Right atrium auricular region (tissue), 2 donors: ENCODE results near the gene PMP22. TPM values are rescaled to one million over a fixed set of nuclear protein-coding genes. Genes with fewer than 3 reads are reported as not detected.

Source experiments
- DNase-seq: peaks from one replicate; pipeline ENCODE4 v3.0.0-alpha.2; 2019; ENCODE audit warnings: low spot score
- H3K27ac ChIP-seq, 2 donors: fragments of 200-600 bp; sonication (generic); 1 replicate in 1 of 2; 2 replicates in 1 of 2; pipeline ENCODE4 v1.5.1; 2016 to 2019
- H3K27me3 ChIP-seq, 2 donors: fragments of 200-600 bp; sonication (generic); one replicate each; pipeline versions ENCODE4 v1.5.1 to v1.6.0; 2017 to 2019
- H3K36me3 ChIP-seq: fragments of 200-600 bp; sonication (generic); one replicate; pipeline ENCODE4 v1.5.1; 2016
- H3K4me1 ChIP-seq, 2 donors: fragments of 200-600 bp; sonication (generic); one replicate each; pipeline versions ENCODE4 v1.5.1 to v1.6.0; 2017 to 2019
- H3K4me3 ChIP-seq, 2 donors: fragments of 200-600 bp; sonication (generic); 1 replicate in 1 of 2; 2 replicates in 1 of 2; pipeline ENCODE4 v1.5.1; 2017 to 2019; ENCODE audit warnings: mild to moderate bottlenecking in 1 of 2, moderate library complexity in 1 of 2
- H3K9me3 ChIP-seq, 2 donors: fragments of 200-600 bp; sonication (generic); one replicate each; pipeline ENCODE4 v1.5.1; 2019
- CTCF ChIP-seq, 2 donors: fragments of 200-600 bp; sonication (generic); IDR thresholded peaks; one replicate each; pipeline ENCODE4 v1.5.1; 2019; ENCODE audit warnings: antibody characterized with exemption in 2 of 2
- total RNA-seq, 2 donors: library from RNA; depleted of rRNA; stranded (reverse); fragments of >200 nt; gene quantifications; one replicate each; pipeline ENCODE4 v1.1.0, GENCODE V29; 2016

The PMP22 gene
- total RNA-seq, 2 donors from 2014 or later = 160 to 164 TPM

- Histone ChIP-seq H3K4me3 (no peak overlapping the region), H3K27me3 (no peaks in the 10 kb centered on the region), H3K9me3 (no peaks in the 10 kb centered on the region), H3K36me3 (no peaks in the 10 kb centered on the region), H3K27ac (no peak overlapping the region), H3K4me1 (no peaks in the 10 kb centered on the region)
- no peak for TF ChIP-seq CTCF (IDR thresholded peaks at IDR 0.05)
- DNase-seq = no peak
Observed at GRCh38 chr17:15303851-15304250, 38.7 kb upstream of the PMP22 start.

- H3K27ac ChIP-seq = no peak overlapping the region
- H3K9me3 ChIP-seq = no peaks in the 10 kb centered on the region
- no peaks in the 10 kb centered on the region for H3K4me1 ChIP-seq
- H3K4me3 ChIP-seq = no peak overlapping the region
- DNase-seq = no peak
- no peaks in the 10 kb centered on the region for H3K27me3 ChIP-seq
- no peak for TF ChIP-seq CTCF (IDR thresholded peaks at IDR 0.05)
- H3K36me3 ChIP-seq = no peaks in the 10 kb centered on the region
Observed at GRCh38 chr17:15303268-15303667, 38.1 kb upstream of the PMP22 start.

- H3K36me3 ChIP-seq = no peaks in the 10 kb centered on the region
- no peak for TF ChIP-seq CTCF (IDR thresholded peaks at IDR 0.05)
- no peaks in the 10 kb centered on the region for H3K27me3 ChIP-seq
- no peaks in the 10 kb centered on the region for H3K4me1 ChIP-seq
- DNase-seq = no peak
- H3K27ac ChIP-seq = no peak overlapping the region
- H3K9me3 ChIP-seq = no peaks in the 10 kb centered on the region
- no peak overlapping the region for H3K4me3 ChIP-seq
Observed at GRCh38 chr17:15301845-15302244, 36.7 kb upstream of the PMP22 start.

GRCh38 chr17:15298176-15298575 lies 33.0 kb upstream of the PMP22 start:
- no peak overlapping the region for H3K27ac ChIP-seq
- no peaks in the 10 kb centered on the region for H3K9me3 ChIP-seq
- DNase-seq = no peak
- H3K36me3 ChIP-seq = no peaks in the 10 kb centered on the region
- H3K4me3 ChIP-seq = no peak overlapping the region
- TF ChIP-seq CTCF (IDR thresholded peaks at IDR 0.05) = no peak
- H3K27me3 ChIP-seq = no peaks in the 10 kb centered on the region
- no peaks in the 10 kb centered on the region for H3K4me1 ChIP-seq

GRCh38 chr17:15293558-15293957 lies 28.4 kb upstream of the PMP22 start:
- H3K27ac ChIP-seq = peak overlapping the region in 1 of 2 donors; percentile 12
- H3K36me3 ChIP-seq = no peaks in the 10 kb centered on the region
- no peaks in the 10 kb centered on the region for H3K27me3 ChIP-seq
- no peak for DNase-seq
- peaks cover 0 to 6% of the 10 kb centered on the region in 2 donors for H3K4me1 ChIP-seq
- no peaks in the 10 kb centered on the region for H3K9me3 ChIP-seq
- H3K4me3 ChIP-seq = no peak overlapping the region
- TF ChIP-seq CTCF (IDR thresholded peaks at IDR 0.05) = no peak

GRCh38 chr17:15291674-15292361 lies 26.7 kb upstream of the PMP22 start:
- no peak for DNase-seq
- no peaks in the 10 kb centered on the region for H3K27me3 ChIP-seq
- no peaks in the 10 kb centered on the region for H3K36me3 ChIP-seq
- H3K9me3 ChIP-seq = no peaks in the 10 kb centered on the region
- peaks cover 0 to 23% of the 10 kb centered on the region in 2 donors for H3K4me1 ChIP-seq
- peak overlapping the region; percentile 61 to 77 for H3K27ac ChIP-seq
- no peak for TF ChIP-seq CTCF (IDR thresholded peaks at IDR 0.05)
- H3K4me3 ChIP-seq = no peak overlapping the region
